HG03108 (cell line): ENCODE data around the gene CCR4.
"Not testable (repeated sequence)": the region's sequence is repeated elsewhere in the genome, so short reads cannot be mapped to it uniquely, and the experiment has no call there.

ENCODE experiments used
- ATAC-seq: cut with Tn5 transposase; IDR thresholded peaks from one replicate; pipeline ENCODE4 v1.9.1; 2021; ENCODE audit warnings: moderate library complexity; ENCODE audit not compliant: unreplicated experiment

Gene CCR4

DNA sequence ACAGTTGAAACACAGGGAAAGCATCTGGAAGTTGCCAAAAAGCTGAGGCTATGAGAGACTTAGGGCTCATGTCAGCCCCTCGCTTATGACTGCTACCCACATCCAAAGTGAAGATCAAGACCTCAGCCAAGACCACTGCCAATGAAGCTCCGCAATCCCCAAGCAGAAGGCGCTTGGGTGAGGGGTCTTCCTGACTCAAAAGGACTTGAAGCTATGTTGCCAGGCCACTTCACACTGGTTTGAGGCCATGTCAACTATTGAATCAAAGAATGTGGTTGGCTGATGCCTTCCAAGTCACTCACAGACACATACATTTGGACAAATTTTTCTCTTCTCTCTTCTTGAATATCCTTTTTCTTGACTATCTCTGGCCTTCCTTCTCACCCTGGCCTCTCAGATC lies 928 bp upstream of the CCR4 start:
- no peak for ATAC-seq

- no peak for ATAC-seq
Observed at GRCh38 chr3:32952369-32953077, 1.1 kb downstream of the CCR4 start.

DNA sequence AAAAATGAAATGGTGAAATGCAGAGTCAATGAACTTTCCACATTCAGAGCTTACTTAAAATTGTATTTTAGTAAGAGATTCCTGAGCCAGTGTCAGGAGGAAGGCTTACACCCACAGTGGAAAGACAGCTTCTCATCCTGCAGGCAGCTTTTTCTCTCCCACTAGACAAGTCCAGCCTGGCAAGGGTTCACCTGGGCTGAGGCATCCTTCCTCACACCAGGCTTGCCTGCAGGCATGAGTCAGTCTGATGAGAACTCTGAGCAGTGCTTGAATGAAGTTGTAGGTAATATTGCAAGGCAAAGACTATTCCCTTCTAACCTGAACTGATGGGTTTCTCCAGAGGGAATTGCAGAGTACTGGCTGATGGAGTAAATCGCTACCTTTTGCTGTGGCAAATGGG lies 3.1 kb downstream of the CCR4 start:
- no peak for ATAC-seq

- no peak for ATAC-seq
Observed at GRCh38 chr3:32956750-32957570, 5.5 kb downstream of the CCR4 start.

DNA sequence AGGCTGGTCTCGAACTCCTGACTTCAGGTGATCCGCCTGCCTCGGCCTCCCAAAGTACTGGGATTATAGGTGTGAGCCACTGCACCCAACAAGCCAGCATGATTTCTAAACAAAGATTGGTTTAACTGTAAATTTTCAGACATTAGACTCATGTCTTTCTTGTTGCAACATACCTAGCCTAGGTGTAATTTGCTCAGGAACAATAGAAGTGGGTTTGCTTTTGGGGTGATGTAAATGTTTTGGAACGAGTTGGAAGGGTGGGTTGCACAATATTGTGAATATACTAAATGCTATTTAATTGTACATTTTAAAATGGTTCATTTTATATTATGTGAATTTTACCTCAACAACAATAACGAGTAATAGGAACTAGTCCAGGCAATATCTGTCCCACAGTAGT lies 7.1 kb downstream of the CCR4 start:
- no peak for ATAC-seq

DNA sequence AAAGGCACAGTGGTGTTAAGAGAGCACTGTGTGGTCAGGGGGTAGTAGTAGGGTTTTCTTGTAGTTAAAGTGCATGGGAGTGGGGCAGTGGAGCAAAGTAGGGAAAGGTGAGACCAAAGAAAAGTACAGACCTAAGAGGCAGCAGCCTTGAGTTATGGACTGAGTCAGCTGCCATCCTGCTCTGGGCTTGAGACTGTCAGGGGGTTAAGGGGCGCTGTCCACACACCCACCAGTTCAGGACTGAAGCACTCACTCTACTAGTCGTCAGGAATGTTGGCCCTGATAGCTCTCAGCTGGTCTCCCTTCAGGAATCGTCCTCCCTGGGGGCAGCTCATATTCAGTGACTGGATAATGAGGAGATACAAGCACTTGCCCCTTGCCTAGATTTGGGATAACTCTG lies 7.9 kb downstream of the CCR4 start:
- no peak for ATAC-seq

GRCh38 chr3:32960404-32961170 lies 9.1 kb downstream of the CCR4 start:
- peak; percentile 54 for ATAC-seq

DNA sequence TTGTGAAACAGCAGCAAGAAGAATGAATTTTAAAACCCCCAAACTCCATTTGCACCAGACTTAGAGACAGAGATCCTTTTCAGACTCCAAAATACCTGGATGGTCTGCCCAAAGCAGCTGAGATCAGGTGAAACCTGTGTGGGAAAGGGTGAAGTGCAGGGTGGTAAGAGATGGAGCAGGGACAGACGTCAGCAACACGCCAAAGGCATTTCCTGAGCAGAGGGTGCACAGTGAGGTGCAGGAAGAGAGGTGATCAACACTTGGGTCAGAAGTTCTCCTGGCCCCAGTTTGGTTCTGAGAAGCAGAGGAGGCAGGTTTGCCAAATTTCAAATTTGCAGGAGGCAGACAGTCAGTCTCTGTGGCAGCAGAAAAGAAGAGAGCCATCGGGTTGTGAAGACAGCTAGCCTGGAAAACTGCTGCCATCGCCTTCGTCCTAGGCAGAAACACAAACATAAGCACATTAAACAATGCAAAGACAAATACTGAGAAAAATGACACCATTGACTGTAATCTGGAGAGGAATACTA lies 9.8 kb downstream of the CCR4 start:
- no peak for ATAC-seq

DNA sequence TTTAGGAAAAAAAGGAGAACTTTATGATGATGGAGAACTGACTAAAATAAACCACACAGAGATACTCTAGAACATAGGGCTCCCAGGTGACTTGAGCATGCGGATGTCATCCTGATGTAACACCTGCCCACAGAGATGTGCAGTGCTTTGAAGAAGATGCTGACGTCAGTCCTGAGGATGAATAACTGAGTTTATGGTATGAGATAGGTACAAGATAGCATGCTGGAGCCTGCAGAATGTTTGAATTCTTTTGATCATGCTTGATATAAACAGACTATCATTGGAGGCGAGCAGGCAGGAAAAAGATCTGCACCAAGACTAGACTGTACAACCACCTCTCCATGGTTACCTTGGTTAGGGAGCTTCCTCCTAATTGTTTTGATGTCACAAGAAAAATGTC lies 12.4 kb downstream of the CCR4 start:
- no peak for ATAC-seq

DNA sequence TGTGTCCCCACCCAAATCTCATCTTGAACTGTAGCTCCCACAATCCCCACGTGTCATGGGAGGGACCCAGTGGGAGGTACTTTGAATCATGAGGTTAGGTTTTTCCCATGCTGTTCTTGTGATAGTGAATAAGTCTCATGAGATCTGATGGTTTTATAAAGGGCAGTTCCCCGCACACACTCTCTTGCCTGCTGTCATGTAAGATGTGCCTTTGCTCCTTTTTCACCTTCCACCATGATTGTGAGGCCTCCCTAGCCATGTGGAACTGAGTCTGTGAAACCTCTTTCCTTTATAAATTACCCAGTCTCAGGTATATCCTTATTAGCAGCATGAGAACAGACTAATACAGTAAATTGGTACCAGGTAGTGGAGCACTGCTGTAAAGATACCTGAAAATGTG lies 13.3 kb downstream of the CCR4 start:
- ATAC-seq: not testable (repeated sequence)

- ATAC-seq: not testable (repeated sequence)
Observed at GRCh38 chr3:32965617-32966213, 14.3 kb downstream of the CCR4 start.

GRCh38 chr3:32966627-32967026 lies 15.2 kb downstream of the CCR4 start:
- ATAC-seq: not testable (repeated sequence)

GRCh38 chr3:32968166-32968919 lies 16.9 kb downstream of the CCR4 start:
- no peak for ATAC-seq

DNA sequence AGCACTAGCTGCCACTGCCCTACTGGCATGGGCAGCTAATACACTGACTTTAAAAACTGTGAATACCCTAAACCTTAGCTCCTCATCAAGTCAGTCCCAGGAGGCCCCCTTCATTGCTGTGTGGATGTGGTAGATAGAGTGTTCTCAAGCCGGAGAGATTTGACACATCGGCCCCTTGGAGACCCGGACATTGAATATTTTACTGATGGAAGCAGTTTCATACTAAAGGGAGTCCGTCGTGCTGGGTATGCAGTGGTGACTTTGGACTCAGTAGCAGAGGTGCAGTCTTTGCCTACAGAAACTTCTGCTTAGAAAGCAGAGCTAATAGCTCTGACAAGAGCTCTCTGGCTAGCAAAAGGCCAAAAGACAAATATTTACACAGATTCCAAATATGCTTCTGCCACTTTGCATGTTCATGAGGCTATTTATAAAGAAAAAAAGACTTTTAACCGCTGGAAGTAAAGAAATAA lies 17.5 kb downstream of the CCR4 start:
- no peak for ATAC-seq

DNA sequence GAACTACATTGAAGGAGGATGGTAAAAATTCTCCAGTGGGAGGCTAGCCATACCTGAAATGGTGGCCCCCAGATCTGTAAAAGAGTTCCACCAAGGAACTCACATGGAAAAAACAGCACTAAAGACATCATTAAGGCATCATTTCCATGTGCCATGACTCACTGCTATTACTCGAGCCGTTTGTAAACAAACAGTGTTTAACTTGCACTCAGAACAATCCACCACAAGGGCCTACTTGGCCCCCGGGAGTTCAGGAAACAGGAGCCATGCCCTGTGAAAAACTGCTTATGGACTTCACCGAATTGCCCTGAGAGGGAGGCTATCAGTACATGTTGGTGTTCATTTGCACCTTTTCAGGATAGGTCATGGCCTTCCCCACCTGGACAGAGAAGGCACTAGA lies 18.2 kb downstream of the CCR4 start:
- no peak for ATAC-seq

DNA sequence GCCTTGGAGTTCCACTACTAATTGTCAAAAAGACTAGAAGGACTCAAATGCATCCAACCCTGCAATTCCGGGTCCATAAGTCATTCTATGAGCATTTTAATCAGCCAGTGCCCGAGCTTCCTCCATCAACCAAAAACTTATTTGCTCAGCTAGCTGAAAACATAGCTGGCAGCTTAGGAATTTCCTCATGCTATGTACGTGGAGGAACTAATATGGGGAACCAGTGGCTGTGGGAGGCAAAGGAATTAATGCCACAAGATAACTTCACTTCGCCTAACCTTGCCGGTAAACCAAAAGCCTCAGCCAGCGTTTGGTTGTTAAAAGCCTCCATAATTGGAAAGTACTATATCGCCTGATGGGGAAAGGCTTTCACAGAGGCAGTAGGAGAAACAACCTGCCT lies 19.8 kb downstream of the CCR4 start:
- ATAC-seq: not testable (repeated sequence)

- no peak for ATAC-seq
Observed at GRCh38 chr3:32972482-32973146, 21.2 kb downstream of the CCR4 start.

GRCh38 chr3:32973982-32974381 lies 22.5 kb downstream of the CCR4 start:
- peak; percentile 90 for ATAC-seq

DNA sequence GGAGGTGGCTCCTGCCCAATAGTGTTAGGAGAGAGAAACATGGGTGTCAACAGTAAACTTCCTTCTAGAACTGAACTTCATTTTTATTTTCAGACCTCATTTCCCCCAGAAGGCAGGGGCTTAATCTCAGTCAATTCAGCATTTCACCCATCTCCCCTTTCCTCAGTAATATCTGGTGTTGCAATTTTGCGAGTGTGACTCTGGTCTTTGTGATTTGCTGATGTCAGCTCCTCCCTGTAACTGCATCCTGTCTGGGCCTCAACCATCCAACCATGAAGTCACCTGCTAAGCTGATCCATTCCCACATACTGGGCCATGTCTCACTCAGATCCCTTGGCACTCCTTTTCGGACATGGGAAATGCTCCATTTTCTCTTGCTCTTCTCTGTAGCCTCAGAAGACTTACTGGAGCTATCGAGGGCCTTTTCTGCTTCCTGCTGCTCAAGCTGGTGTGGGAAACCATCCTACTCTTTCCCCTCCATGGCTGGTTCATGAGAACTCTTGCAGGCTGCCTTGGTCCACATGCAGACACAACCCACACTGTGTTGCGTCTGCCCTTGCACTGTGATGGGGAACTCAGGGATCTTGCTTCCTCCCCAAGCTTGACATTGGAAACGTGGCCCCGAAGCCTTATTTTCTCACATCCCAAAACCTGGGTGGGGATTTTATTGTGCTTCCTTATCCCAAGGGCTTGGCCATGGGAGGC lies 24.6 kb downstream of the CCR4 start:
- ATAC-seq: no peak
